T-helper 22 cell (primary cell): ENCODE results near the gene NTRK3.

Experiments used
- DNase-seq: peaks from one replicate; pipeline ENCODE4 v3.0.0-alpha.2; 2020; ENCODE audit warnings: low read depth

NTRK3 gene

DNA sequence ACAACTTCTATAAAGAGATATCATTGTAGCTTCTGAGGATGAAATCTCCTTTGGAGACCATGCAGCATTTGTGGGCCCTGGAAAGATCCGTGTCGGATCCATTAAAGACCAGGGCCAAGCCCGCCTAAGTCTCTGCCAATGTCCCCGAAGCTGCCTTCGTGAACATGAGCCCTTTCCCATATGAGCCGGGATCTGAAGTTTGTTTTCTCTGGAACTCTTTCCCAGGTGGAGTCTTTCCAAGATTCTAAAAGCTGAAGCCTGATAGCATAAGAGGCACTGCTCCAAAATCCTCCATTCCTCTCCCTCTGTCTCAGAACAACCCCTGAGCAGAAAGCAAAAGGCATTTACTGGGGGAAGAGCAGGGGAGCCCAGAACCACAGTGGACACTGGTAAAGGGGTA lies 274.6 kb downstream of the NTRK3 start:
- DNase-seq: no peak

- no peak for DNase-seq
Measured at GRCh38 chr15:87977907-87978306, 278.6 kb downstream of the NTRK3 start.

GRCh38 chr15:87976552-87976951 lies 280.0 kb downstream of the NTRK3 start:
- DNase-seq: no peak

DNA sequence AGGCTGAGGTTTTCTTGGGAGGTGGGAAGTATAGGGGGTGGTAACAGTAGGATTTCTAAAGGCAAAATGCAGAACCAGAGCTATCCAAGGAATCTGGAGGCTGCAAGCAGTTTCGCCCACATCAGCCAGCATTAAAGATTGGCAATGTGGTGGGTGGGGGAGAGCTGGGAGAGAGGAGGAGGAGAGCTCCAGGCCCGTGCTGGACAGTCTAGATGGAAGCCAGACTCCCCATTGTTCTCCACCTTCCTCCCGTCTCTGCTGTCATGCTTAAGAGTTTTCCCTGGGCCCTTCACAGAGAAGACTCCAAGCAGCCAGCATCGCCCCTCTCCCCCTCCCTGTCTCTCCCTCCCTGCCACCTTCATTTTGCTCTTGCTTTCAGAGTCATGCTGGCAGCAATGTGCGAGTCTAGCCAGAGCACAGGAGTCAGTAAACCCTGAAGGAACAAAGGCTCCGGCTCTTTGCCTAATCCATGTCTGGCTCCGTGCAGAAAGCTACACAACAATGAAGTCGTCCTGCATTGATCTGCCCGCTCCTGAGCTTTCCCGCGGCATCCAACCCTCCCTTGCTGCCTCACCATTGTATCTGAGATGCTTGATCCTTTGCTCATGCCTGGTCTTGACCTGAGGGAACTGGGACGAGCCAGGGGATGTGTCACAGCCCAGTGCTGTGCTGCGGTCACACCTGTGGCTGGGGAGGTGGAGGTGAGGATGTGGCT lies 282.9 kb downstream of the NTRK3 start:
- no peak for DNase-seq

DNA sequence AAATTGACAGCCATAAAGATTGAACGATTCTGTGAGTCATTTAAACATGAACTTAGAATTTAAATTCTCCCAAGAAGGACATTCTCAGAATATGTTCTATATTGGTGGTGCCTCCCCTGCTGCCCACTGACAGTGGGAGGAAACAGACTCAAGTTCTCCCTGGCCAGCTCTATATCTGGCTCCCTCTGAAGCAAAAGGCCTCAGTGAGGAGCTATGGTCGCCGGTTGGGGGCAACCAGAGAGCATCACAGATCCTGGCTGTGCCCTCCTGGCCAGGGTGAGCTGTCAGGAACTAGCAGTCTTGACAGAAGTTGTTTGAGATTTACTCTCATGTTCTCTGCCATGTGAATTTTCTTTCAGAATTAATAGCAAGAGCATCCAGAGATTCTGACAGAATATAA lies 285.5 kb downstream of the NTRK3 start:
- no peak for DNase-seq

DNA sequence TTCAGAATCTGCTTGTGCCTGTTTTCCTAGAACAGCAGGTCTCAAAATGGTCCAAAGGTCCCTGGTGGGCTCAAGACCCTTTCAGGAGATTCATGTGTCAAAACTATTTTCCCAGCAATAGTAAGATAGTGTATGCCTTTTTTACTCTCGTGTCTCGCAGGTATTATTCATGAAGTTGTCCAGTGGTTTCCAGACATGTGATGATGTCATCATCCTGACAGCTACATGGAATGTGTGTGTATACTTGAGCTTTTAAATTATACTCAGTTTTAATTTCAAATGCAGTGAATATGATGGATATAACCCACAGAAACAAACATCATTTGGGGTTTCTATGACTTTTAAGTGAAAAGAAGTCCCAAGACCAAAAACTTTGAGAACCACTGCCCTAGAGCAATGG lies 288.6 kb downstream of the NTRK3 start:
- DNase-seq: no peak

DNA sequence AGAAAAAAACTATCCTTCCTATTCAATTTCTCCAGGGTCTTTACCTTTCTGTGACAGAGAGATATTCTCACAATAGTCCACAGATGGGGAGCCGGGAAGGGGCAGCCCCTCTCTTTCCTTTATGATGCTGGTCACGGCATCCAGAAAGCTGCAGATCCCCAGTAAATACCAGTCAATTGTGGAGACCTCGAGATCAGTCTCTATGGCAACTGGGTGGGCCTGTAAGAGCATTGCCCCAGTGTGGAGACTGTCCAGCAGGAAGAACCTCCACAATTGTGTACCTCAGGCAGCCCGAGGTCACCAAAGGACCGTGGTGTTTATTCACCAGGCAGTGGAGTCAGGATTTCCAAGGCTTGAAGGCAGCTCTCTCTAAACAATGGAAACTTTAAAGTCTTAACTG lies 291.2 kb downstream of the NTRK3 start:
- no peak for DNase-seq

DNA sequence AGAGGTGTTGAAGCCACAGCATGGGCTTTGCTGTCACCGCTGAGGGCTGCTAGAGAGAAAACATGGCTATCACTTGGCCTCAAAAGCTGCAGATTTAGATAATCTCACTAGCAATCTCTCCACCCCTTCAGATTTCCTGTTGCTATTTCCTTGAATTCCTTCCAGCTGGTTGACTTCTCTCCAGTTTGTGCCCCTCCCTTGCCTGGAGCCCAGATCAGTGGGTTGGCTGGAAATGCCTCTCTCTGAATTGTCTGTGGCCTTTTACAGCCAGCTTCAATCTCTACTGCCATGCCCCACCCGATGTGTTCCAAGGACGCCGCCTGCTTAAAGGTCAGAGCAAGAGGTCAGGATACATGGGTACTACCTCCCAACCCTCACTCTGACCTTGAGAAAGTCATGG lies 294.1 kb downstream of the NTRK3 start:
- no peak for DNase-seq

DNA sequence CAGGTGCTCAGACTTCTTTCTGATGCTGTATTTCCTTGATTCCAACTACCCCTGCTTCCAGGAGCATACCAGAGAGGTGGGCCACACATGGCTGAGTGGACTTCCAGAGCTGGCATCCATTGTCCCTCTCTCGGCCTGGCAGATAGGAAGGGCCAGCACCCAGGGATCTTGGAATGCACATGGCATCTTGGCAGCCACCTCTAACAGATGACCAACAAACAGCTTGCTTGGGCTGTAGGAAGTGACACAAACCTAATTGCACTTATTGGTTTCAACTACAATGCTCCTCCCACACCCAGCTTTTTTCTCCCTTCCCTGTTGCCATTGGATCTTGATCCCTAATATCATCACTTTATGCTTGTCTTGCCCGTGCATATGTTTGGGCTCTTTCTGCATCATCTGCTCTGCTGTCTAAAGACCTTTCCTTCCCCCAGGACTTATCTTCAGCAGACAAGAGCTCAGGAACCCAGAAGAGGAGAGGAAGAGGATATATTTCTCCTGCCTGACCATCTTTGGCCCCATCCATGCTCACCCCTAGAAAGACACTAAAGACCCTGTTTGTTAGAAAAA lies 294.6 kb downstream of the NTRK3 start:
- no peak for DNase-seq

DNA sequence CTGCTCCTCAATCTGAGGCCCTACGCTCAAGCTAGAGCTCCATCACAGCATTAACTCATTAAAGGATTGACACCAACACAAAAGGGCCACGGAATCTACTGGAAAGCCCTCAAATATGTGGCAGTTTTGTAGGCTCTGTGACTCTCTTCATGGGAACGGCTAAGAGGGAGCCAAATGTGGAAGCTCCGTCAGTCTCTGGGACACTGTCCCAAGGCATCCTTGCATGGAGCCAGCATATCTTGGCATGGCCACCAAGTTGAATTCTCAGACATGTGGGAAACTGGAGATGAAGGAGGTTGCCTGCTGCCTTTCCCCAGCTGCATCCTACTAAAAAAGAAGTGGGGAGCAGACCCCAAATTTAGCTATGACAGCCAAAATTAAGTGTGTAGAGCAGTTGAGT lies 296.9 kb downstream of the NTRK3 start:
- no peak for DNase-seq

- no peak for DNase-seq
Measured at GRCh38 chr15:87959080-87959479, 297.5 kb downstream of the NTRK3 start.

DNA sequence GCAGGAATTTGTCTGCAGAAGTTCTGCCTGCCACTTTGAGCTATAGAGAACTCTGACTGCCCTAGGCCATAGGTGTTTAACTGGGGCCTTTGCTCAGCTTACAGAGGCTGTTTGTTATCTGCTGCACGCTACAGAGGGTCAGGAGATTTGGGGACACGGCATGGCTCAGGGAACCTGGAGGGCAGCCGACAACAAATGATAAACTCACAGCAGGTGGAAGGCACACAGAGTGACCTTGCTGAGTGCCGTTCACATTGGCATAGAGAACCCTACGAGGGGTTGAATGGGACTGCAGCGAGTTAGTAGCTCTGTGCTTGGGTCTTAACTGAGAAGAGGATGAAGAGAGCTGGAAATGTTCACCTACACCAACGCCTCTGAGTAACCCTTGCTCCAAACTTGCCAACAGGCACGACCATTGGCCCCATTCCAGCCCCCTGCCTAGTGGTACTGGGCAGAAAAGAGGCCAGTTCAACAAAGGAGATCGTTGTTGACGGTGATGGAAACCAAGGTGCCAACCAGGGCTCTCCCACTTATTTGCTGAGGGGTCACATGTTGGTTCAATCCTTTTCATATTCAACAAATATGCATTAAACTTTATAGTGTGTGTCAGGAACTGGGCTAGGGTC lies 301.1 kb downstream of the NTRK3 start:
- DNase-seq: no peak

DNA sequence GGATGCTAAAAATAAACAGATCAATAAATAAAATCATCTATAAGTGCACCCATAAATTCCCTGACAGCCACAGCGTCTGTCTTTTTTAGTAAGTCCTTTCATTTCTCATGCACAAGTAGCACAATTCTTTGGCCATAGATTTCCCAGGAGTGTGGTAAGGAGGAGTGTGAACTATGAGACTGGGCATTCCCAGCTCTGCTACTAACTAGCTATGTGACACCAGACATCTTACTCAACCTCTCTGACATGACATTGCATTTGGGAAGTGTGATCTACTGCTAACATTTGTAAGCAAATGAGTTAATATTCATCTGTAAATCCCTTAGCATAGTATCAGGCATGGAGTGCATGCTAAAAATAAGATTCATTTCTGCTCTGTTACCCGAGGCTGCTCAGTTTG lies 301.7 kb downstream of the NTRK3 start:
- DNase-seq: no peak

- no peak for DNase-seq
Measured at GRCh38 chr15:87952736-87953287, 303.7 kb downstream of the NTRK3 start.

DNA sequence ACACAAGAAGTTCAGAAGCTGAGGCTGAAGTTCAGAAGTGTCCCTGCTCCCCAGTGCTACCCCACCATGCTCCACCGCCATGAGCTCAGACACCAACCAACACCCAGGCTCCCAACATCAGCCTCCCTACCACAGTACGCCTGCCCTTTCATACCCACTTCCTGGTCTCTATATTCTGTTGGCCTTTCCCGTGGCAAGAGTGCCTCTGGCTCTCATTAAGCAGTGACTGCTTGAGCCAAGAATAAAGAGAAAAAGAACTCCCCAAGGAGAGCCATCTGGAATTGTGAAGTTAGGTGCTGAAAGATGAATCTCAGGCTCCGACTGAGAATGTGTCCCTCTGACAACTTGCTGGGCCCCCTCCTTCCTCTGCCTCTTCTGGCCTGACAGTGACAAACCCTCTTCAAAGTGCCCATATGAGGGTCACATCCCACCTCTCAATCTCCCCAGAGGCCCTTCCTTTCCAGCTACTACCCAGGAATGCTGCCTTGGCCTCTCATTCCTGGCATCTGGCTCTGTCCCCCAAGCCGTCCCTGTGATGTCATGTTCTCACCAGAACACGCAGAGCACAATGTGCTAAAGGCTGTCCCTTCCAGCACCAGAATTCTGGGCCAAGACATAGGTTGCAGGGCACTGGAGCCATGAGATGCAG lies 306.8 kb downstream of the NTRK3 start:
- DNase-seq: no peak

- no peak for DNase-seq
Measured at GRCh38 chr15:87949151-87949574, 307.4 kb downstream of the NTRK3 start.

DNA sequence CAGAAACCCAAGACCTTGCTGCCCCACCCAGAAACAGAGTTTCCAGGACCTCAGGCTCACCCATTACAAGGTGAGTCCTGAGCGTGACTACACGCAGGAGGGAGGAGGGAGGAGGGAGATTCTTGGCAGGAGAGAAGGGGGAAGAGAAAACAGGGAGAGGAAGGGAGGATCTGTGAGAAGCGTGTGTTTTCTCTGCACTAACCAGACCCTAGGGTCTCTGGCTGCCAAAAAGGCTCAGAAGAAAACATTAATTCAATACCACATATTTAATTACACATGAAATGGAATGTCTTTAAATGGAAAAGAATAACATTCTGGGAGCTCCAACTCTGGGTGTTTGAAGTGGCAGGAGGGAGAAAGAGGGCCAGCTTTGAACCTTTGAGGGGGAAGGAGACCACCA lies 309.0 kb downstream of the NTRK3 start:
- DNase-seq: no peak

- DNase-seq: no peak
Measured at GRCh38 chr15:87945246-87945645, 311.3 kb downstream of the NTRK3 start.

DNA sequence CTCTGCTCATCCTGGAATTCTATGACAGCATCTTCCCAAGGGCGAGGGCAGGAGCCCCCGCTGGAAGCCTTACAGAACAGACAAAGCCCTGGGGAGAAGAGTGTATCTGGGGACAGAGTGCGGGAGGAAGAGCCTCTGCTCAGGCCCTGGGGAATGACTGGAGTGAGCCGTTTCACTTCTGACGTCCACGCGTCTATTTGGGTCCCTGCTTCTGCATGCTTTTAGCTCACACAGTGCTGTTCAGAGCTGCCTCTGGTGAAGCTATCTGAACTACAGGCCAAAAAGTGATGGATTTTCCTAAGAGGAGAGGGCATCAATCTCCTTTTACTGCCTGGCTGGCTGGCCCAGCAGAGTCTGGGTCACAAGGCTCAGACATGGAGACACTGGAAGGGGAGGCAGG lies 311.8 kb downstream of the NTRK3 start:
- DNase-seq: no peak

DNA sequence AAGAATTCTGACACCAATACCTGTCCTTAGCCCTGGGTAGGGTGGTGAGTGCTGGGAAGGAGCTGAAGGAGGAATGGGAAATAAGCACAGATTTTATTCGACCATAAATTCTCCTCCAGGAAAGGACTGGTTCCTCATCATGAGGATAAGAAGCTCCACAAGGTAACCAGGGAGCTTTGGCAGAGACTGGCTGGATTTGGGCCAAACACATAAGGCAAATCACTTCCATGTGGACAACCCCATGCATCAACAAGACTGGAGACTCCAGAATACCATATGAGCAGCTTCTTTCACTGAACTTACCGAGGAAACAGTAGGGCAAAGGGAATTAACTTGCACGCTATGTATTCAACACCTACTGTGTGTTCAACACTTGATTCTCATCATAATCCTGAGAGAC lies 312.5 kb downstream of the NTRK3 start:
- DNase-seq: no peak

GRCh38 chr15:87943626-87944025 lies 312.9 kb downstream of the NTRK3 start:
- DNase-seq: no peak

DNA sequence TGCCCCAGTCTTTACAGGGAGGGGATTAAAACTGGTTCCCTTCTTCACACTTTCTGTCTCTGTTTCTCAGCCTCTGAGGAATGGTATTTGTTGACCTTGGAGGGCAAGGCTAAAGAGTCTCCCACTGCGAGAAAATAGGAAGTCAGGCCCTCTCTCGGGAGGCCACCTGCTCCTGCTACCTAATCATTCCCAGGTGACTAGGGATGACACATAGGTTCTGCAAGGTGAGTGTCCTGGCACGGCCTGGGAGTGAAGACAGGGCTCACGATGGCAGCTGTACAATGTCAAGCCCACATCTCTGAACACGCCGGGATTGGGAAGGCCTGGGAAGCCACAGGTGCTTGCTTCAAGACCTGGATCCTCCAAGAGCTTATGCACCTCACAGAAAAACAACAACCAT lies 314.2 kb downstream of the NTRK3 start:
- DNase-seq: no peak

DNA sequence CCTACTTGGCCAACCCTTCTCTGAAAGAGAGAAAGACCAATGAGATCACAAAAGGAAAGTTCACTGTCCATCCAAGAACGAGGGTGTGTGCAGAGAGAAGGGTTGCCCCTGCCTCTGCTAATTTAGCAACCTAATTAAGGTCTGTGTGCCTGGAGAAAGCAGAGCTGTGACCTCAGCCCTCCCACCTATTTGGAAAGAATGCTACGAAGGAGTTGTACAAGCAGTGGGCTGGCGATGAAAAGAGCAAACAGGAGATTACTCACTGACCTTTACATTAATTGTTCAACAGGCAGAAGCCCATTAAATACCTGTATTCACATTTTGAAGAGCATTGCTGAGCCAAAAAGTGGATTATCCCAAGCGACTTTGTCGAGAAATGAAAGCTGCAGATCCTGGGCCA lies 314.9 kb downstream of the NTRK3 start:
- DNase-seq: no peak
